ENCODE data around the gene CSNK1G1.
"Not testable (repeated sequence)": the region's sequence is repeated elsewhere in the genome, so short reads cannot be mapped to it uniquely, and the experiment has no call there.

The CSNK1G1 gene

DNA sequence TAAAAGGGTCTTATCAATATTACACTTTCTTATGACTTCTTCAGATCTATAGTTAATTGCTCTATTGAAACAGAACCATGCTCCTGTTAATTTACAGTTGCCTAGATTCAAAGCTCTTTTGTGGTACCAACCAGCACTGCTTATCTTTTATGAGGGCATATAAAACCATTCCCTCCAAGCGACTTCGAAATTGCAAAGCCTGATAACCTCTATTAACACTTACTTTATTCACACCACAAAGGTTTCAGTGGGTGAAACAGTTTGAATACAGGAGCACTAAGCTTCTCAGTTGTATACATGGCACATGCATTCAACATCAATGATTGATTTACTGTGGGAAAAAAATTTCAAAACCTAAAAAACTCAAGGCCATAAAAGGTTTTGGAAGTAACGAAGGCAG is 118.3 kb downstream of the CSNK1G1 start:
- DNase-seq (ENCODE audit: low read depth): no peak

DNA sequence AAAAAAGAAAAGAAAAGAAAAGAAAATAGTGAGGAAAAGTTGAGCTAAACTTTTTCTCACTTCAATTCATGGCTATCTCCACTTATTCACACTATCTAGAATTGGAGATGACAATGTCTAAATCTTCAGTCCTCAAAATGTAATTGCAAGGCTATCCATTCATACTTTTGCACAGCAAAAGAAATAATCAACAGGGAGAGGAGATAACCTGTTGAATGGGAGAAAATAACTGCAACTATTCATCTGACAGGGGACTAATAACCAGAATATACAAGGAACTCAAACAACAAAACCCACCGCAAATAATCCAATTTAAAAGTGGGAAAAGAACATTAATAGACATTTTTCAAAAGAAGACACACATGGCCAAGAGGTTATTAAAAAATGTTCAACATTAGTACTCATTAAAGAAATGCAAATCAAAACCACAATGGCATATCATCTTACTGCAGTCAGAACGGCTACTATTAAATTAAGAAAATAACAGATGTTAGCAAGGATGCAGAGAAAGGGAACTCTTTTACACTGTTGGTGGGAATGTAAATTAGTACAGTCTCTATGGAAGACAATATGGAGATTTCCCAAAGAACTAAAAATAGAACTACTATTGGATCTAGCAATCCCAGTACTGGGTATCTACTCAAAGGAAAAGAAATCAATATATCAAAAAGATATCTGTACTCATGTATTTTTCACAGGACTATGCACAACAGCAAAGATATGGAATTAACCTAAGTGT is 119.6 kb downstream of the CSNK1G1 start:
- DNase-seq (ENCODE audit: low read depth): no peak

- DNase-seq (ENCODE audit: low read depth): no peak
These were observed 120.4 kb downstream of the CSNK1G1 start for GRCh38 chr15:64235552-64235951.

- DNase-seq (ENCODE audit: low read depth): no peak
These were observed 122.7 kb downstream of the CSNK1G1 start for GRCh38 chr15:64233299-64233698.

GRCh38 chr15:64232400-64232799 is 123.6 kb downstream of the CSNK1G1 start:
- DNase-seq (ENCODE audit: low read depth): peak; percentile 21

GRCh38 chr15:64229129-64229724 is 126.7 kb downstream of the CSNK1G1 start:
- no peak for DNase-seq (ENCODE audit: low read depth)

- no peak for DNase-seq (ENCODE audit: low read depth)
These were observed 130.2 kb downstream of the CSNK1G1 start for GRCh38 chr15:64225804-64226203.

- peak; percentile 64 for DNase-seq (ENCODE audit: low read depth)
These were observed 131.5 kb downstream of the CSNK1G1 start for GRCh38 chr15:64224511-64224910.

DNA sequence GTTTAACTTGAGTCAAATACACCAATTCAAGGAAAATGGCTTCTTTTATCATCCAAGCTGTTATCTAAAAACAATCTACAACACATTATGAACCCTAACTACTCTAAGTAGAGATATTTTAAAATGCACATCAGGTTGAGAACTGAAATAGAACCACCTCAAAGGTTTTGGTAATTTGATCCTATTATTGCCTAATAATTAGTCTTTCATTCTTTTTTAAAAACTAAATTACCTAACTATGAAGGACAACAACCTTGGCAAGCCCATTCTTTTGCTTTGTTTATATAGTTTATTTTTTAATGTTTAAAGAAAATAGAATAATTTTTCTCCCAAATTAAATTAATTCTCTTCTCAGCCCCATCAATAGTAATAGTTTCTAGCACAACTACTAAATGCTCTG is 132.1 kb downstream of the CSNK1G1 start:
- no peak for DNase-seq (ENCODE audit: low read depth)

DNA sequence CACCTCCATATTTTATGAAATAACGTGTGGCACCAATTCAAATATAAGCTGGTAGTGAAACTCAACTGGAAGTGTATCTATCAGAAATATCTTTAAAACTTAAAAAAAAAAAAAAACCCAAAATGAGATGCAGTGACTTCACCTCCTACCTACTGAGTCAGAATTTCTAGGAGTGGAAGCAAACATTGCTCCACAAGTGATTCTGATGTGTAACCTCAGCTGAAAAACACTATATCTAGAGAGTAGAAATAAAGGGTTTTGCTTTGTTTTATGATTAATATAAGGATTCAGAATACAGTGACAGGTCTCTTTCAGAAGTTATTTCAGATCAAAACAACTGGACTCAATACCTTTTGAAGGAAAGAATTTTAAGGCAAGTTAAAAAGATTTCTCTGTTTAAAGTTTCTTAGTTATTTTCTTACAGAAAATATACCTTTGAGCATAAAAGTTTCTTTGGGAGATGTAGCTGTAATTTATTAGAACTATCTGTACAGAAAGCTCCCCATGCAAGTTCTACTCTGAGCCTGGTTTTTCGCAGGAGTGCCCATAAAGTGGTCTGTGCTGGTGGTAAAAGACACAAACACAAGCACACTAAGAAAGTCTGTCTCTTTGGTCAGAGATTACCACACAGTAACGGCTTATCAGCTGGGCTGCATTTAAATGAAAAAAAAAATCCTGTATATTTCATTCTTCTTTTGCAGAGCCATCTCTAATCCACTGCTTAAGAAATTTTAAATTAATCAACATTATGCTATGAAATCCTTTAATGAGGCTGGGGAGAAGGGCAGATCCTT is 133.2 kb downstream of the CSNK1G1 start:
- DNase-seq (ENCODE audit: low read depth): no peak

GRCh38 chr15:64221911-64222310 is 134.1 kb downstream of the CSNK1G1 start:
- not testable (repeated sequence) for DNase-seq (ENCODE audit: low read depth)

DNA sequence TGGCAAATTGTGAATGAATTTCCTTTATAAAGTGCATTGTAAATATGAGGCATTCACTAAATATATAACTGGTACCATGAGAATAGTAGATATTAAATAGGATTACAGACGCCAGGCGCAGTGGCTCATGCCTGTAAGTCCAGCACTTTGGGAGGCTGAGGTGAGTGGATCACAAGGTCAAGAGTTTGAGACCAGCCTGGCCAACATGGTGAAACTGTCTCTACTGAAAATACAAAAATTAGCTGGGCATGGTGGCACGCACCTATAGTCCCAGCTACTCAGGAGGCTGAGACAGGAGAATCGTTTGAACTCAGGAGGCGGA is 138.6 kb downstream of the CSNK1G1 start:
- DNase-seq (ENCODE audit: low read depth): not testable (repeated sequence)

DNA sequence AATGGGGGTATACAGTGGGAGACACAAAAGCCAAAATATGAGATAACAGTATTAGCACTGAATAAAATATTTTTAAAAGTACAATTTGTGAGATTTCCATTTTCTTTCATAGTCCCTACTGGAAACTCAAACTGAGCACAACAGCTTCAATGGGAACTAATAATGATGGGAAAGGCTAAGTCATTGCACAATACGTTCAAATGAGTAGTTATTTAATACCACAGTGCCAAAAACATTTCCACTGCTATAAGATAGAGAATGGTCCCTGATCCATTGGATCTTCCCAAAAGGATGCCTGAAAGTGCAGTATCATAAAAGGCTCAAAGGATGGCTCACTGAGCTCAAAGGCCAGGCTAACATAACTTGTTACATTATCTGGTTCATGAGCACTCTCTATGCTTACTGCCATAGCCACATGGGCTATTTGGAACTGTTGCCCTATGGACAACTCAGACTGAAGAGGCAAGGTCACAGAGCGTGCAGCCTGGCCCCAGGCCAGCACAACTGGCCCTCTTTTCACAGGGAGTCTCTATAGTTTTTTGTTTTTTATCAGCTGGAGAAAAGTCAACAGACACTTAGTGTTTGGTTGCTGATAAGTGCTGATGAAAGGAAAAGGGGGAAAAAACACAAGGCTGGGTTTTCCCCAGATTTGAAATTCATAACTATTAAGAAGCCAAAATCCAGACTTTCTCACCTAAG is 139.1 kb downstream of the CSNK1G1 start:
- peak; percentile 7 for DNase-seq (ENCODE audit: low read depth)

DNA sequence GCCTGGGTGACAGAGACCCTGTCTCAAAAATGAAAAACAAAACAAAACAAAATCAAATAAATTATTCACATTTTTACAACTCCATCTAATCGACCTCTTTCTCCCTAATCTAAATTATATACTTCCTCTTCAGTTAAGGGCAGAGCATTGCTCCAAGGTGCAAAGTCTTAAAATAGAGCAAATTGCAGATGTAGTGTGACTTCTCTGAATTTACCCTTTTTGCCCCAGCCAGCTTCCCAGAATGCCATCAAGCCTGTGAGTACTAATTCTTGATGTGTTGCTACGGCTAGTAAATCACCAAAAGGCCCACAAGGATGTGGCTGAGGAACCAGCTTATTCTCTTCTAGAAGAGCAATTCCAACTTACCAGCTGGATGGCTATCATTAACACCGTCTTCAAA is 139.8 kb downstream of the CSNK1G1 start:
- no peak for DNase-seq (ENCODE audit: low read depth)

GRCh38 chr15:64213646-64214045 is 142.3 kb downstream of the CSNK1G1 start:
- DNase-seq (ENCODE audit: low read depth): peak; percentile 15

DNA sequence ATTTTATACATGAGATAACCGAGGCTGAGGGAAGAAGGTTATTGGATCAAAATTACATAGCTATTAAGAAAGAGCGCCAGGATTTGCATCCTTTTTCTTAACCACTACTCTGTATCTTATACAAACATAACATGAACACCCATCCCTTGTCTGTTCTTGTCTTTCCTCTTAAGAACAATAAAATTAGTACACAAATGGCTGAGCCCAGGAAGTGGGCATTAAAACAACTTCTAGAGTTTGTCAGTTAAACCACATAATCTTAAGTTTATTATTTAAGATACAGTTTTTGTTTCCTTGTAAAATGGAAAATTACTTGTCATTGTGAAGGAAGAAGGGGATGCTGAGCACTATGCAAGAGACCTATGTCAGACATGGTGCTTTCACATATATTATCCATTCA is 144.3 kb downstream of the CSNK1G1 start:
- no peak for DNase-seq (ENCODE audit: low read depth)

DNA sequence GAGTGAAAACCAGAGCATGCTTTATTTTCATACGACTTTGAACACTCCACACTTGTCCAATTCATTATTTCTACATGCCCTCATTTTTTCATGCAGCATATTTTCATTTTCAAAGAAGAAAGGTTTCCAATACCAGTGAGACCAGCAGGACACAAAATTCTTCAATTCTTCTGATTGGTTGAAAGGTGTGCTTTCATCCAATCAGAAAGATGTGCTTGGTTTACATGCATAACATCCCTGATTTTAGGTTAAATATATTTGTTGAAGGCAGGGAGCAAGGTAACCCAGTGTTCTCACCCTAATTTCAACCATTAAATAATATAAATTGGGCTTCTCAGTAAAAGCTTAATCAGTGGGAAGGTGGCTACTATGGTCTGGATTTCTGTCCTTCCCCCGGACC is 145.6 kb downstream of the CSNK1G1 start:
- DNase-seq (ENCODE audit: low read depth): no peak

- peak; percentile 33 for DNase-seq (ENCODE audit: low read depth)
These were observed 146.2 kb downstream of the CSNK1G1 start for GRCh38 chr15:64209680-64210334.

DNA sequence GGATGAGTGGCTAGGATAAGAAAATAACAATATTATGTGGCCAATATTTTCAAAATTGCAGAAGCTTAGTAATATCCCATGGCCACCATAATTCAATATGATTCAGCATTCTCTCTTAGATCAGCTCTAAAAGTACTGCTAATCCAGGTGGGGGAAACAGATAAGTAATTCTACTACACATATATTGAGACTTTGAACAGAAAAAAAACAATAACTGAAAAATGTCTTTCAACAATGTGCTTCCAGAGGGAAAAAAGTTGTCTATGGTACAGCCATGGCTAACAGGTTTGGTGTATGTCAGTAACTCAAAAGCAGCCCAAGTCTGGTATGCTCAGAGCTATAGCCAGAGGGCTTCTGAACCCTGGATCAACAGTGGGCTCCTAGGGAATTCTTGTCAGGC is 150.8 kb downstream of the CSNK1G1 start:
- no peak for DNase-seq (ENCODE audit: low read depth)

DNA sequence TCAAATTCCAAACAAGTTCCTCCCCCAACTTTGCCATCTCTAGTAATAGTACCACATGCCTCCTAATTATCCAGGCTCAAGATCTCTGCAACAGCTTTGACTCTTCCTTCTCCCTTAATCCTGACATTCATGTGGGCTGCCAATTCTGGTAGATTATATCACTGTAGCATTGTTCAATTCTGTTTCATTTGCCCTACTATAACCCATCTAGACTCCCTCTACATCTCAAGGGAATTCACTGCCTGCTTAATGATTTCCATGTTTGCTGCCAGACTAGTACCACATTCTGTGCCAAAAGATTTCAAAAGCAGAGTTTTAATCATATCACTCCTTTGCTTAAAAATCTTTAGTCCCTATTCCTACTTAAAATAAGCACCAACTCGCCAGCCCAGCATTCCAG is 158.5 kb downstream of the CSNK1G1 start:
- DNase-seq (ENCODE audit: low read depth): peak; percentile 92

GRCh38 chr15:64193971-64194370 is 162.0 kb downstream of the CSNK1G1 start:
- DNase-seq (ENCODE audit: low read depth): no peak

Data from fibroblast of gingiva (primary cell).